RWPE2 (cell line): ENCODE data around the gene AHDC1.
"Not testable (repeated sequence)": the region's sequence is repeated elsewhere in the genome, so short reads cannot be mapped to it uniquely, and the experiment has no call there.

Experiments used
- ATAC-seq: fragments of 200-7000 bp; cut with Tn5 transposase; 3 replicates; pipeline ENCODE4 v1.9.1; 2021; ENCODE audit warnings: low read depth
- DNase-seq: peaks from one replicate; pipeline ENCODE4 v3.0.0-alpha.2; 2020; ENCODE audit warnings: low spot score
- H3K27ac ChIP-seq: fragments of 450-650 bp; 2 replicates; pipeline ENCODE4 v1.5.1; 2017; ENCODE audit warnings: mild to moderate bottlenecking; ENCODE audit not compliant: poor library complexity, severe bottlenecking
- H3K27me3 ChIP-seq: fragments of 250-450 bp; sonication (Bioruptor Pico); 2 replicates; pipeline ENCODE4 v1.5.1; 2021; ENCODE audit warnings: mild to moderate bottlenecking, moderate library complexity; ENCODE audit not compliant: insufficient read depth, poor library complexity, severe bottlenecking
- H3K36me3 ChIP-seq: fragments of 250-450 bp; sonication (Bioruptor Pico); 2 replicates; pipeline ENCODE4 v1.5.1; 2020; ENCODE audit warnings: low read depth, mild to moderate bottlenecking, moderate library complexity
- H3K4me1 ChIP-seq: fragments of 250-450 bp; sonication (Bioruptor Pico); 2 replicates; pipeline ENCODE4 v1.5.1; 2021; ENCODE audit warnings: mild to moderate bottlenecking, moderate library complexity; ENCODE audit not compliant: insufficient read depth, poor library complexity, severe bottlenecking
- H3K4me3 ChIP-seq: fragments of 250-450 bp; sonication (Bioruptor Pico); 2 replicates; pipeline ENCODE4 v1.5.1; 2021; ENCODE audit warnings: mild to moderate bottlenecking, moderate library complexity; ENCODE audit not compliant: severe bottlenecking
- H3K9me3 ChIP-seq: fragments of 250-450 bp; sonication (Bioruptor Pico); 2 replicates; pipeline ENCODE4 v1.5.1; 2021; ENCODE audit warnings: mild to moderate bottlenecking, moderate library complexity; ENCODE audit not compliant: severe bottlenecking
- TF ChIP-seq, protein P1 (sequence below): fragments of 450-650 bp; IDR thresholded peaks from one replicate; pipeline ENCODE4 v1.5.1; 2017; ENCODE audit warnings: mild to moderate bottlenecking, moderate library complexity; ENCODE audit not compliant: poor library complexity, severe bottlenecking

AHDC1 gene

DNA sequence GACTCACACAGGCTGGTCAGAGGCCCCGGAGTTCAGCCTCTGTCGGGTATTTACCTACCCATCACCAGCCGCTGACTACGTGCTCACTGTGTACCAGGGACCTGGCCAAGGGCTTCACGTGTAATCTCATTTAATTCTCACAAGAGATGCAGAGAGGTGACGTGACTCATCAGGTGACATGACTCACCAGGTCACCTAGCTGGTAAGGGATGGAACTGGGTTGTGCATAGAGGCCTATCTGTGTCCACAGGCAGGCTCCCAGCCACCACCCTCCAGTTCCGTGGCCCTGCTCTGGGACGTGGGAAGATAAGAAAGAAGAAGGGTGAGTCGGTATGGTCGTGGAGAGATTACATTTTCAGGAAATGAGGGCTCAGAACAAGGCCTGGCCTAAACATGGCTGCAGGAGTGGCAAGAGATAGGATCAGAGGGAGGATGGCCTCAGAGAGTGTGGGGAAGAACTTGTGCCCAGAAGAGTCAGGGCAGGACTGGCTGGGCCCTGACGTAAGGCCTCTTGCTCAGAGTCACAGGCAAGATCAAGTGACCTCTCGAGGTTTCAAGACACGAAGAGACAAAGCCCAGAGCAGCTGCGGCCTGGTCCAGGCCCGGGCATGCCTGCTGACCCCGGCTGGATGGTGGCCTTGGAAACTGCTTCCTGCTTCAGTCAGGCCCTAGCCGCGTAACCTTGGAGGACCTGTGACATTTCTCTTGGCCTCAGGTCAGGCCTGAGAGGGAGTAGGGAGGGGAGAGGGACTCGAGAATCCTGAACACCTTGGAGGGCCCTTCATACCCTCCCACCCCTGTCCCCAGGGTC lies 61.3 kb downstream of the AHDC1 start:
- no peaks in the 10 kb centered on the region for H3K9me3 ChIP-seq
- peak; percentile 77 for ATAC-seq
- H3K36me3 ChIP-seq, result peaks cover 36% of the 10 kb centered on the region
- H3K27me3 ChIP-seq, result no peaks in the 10 kb centered on the region
- H3K4me3 ChIP-seq, result no peak overlapping the region
- H3K4me1 ChIP-seq, result peaks cover 60% of the 10 kb centered on the region
- peak overlapping the region; percentile 99 for H3K27ac ChIP-seq
- TF ChIP-seq, protein P1, sequence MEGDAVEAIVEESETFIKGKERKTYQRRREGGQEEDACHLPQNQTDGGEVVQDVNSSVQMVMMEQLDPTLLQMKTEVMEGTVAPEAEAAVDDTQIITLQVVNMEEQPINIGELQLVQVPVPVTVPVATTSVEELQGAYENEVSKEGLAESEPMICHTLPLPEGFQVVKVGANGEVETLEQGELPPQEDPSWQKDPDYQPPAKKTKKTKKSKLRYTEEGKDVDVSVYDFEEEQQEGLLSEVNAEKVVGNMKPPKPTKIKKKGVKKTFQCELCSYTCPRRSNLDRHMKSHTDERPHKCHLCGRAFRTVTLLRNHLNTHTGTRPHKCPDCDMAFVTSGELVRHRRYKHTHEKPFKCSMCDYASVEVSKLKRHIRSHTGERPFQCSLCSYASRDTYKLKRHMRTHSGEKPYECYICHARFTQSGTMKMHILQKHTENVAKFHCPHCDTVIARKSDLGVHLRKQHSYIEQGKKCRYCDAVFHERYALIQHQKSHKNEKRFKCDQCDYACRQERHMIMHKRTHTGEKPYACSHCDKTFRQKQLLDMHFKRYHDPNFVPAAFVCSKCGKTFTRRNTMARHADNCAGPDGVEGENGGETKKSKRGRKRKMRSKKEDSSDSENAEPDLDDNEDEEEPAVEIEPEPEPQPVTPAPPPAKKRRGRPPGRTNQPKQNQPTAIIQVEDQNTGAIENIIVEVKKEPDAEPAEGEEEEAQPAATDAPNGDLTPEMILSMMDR, result no peak
- DNase-seq, result peak; percentile 91

DNA sequence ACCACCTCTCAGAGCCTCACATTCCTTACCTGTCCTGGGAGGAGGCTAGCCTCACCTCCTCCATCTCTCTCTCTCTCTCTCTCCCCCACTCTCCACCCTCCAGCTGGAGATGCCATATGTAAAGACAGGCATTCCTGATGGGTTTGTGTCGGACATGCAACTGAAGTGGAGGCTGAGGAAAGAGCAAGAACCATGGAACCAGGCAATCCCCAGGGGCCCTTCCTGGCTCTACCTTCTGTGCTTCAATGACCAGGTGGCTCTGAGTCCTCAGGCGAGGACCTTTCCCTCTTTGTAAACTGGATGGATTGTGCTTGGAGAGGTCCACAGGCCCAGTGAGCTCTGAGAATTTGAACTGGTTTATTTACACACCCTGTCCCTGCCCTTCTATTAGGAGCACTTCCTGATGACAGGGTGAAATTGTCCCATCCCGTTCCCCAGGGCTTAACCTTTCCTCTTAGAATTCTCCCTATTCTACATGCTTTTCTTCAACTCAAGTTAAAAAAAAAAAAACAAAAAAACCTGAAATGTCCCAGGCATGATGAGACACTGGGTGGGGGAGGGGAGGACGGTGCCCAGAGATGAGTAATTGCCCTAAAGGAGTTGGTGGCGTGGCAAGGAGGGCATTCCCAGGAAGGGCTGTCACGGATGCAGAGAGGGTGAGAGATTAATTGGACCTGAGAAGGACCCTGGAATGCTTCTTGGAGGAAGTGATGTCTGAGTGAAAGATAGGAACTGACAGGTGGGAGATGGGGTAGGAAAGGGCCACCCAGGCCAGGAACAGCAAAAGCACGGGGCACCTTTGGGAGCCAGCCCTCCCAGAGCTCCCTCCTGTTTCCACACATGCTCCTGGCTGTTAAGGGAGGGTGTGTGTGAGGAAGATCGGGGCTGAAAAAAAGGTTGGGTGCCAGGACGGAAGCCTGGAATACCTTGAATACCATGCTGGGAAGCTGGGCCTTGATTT lies 63.8 kb downstream of the AHDC1 start:
- Histone ChIP-seq H3K27ac (peak overlapping the region; percentile 99), H3K4me1 (peaks cover 68% of the 10 kb centered on the region), H3K27me3 (no peaks in the 10 kb centered on the region), H3K36me3 (peaks cover 33% of the 10 kb centered on the region), H3K9me3 (no peaks in the 10 kb centered on the region), H3K4me3 (no peak overlapping the region)
- TF ChIP-seq, protein P1, result no peak
- ATAC-seq (peak; percentile 50), DNase-seq (peak; percentile 94)

DNA sequence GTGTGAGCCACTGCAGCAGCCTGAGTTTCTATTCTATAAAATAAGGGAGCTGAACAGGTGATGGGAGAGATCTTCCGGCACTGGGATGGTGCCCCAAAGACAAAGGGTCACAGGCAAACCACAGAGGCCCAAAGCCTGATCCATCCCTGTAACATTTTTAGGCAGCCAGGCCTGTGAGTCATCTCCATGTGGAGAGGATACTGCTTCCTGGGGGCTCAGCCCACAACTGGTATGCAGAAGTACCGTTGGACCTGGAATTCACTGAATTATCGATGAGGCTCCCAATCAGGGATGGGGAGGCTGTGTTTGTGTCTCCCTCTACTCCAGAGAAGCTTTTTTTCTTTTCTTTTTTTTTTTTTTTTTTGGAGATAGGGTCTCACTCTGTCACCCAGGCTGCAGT lies 65.2 kb downstream of the AHDC1 start:
- Histone ChIP-seq H3K27ac (peak overlapping the region; percentile 99), H3K4me1 (peaks cover 68% of the 10 kb centered on the region), H3K9me3 (no peaks in the 10 kb centered on the region), H3K36me3 (peaks cover 33% of the 10 kb centered on the region), H3K27me3 (no peaks in the 10 kb centered on the region), H3K4me3 (no peak overlapping the region)
- TF ChIP-seq, protein P1, result no peak
- ATAC-seq, result peak; percentile 43
- DNase-seq, result no peak

DNA sequence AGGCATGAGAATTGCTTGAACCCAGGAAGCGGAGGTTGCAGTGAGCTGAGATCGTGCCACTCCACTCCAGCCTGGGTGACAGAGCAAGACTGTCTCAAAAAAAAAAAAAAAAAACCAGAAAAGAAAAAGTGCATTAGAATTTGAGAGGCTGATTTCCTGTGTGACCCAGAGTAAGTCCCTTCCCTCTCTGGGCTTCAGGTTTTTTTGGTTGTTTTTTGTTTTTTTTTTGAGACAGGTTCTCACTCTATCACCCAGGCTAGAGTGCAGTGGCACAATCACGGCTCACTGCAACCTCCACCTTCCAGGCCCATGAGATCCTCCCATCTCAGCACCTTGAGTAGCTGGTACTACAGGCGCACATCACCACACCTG lies 65.7 kb downstream of the AHDC1 start:
- ATAC-seq, H3K4me3 ChIP-seq, H3K9me3 ChIP-seq, H3K27me3 ChIP-seq, DNase-seq: not testable (repeated sequence)
- H3K27ac ChIP-seq, result peak overlapping the region; percentile 99
- peaks cover 64% of the 10 kb centered on the region for H3K4me1 ChIP-seq
- H3K36me3 ChIP-seq, result peaks cover 33% of the 10 kb centered on the region

DNA sequence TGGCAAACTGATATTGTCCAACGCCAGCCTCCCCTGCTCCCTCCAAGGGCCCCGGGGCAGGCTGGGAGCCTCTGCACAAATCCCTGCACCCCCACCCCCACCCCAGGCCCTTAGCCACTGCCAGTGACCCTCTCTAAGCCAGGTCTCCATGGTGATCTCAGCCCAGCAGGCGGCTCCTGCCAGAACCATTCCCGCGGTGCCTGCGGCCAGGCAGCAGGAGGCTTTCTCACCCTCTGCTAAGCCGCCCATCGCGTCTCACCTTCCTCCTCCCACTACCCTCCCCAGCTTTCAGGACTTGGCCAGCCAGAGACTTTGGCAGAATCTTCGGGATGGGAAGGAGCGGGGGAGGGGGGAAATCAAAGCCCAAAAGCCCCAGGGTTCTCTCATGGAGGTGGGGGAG lies 67.2 kb downstream of the AHDC1 start:
- ATAC-seq, result no peak
- Histone ChIP-seq H3K4me3 (no peak overlapping the region), H3K36me3 (peaks cover 33% of the 10 kb centered on the region), H3K9me3 (no peaks in the 10 kb centered on the region), H3K27me3 (no peaks in the 10 kb centered on the region), H3K4me1 (peaks cover 49% of the 10 kb centered on the region), H3K27ac (peak overlapping the region; percentile 99)
- TF ChIP-seq, protein P1, result no peak
- DNase-seq, result no peak
